ENCODE measurements around the gene LAMC2.

DNA sequence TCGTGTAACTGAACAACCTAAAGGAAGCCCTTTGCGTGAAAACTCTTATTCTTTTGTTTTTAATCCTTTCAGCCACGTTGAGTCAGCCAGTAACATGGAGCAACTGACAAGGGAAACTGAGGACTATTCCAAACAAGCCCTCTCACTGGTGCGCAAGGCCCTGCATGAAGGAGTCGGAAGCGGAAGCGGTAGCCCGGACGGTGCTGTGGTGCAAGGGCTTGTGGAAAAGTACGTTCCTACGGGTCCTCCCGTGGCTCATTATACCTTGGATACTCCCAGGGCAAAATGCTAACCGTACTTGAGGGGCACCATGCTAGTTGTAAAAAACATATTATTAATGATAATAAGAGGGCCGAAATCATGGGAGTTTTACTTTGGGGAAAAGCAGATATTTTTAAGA is 49.4 kb downstream of the LAMC2 start:
- TF ChIP-seq, protein P1, sequence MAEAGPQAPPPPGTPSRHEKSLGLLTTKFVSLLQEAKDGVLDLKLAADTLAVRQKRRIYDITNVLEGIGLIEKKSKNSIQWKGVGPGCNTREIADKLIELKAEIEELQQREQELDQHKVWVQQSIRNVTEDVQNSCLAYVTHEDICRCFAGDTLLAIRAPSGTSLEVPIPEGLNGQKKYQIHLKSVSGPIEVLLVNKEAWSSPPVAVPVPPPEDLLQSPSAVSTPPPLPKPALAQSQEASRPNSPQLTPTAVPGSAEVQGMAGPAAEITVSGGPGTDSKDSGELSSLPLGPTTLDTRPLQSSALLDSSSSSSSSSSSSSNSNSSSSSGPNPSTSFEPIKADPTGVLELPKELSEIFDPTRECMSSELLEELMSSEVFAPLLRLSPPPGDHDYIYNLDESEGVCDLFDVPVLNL (CRISPR knock-in tag; IDR thresholded peaks at IDR 0.05; ENCODE audit: low read depth) = no peak
- TF ChIP-seq, protein P2, sequence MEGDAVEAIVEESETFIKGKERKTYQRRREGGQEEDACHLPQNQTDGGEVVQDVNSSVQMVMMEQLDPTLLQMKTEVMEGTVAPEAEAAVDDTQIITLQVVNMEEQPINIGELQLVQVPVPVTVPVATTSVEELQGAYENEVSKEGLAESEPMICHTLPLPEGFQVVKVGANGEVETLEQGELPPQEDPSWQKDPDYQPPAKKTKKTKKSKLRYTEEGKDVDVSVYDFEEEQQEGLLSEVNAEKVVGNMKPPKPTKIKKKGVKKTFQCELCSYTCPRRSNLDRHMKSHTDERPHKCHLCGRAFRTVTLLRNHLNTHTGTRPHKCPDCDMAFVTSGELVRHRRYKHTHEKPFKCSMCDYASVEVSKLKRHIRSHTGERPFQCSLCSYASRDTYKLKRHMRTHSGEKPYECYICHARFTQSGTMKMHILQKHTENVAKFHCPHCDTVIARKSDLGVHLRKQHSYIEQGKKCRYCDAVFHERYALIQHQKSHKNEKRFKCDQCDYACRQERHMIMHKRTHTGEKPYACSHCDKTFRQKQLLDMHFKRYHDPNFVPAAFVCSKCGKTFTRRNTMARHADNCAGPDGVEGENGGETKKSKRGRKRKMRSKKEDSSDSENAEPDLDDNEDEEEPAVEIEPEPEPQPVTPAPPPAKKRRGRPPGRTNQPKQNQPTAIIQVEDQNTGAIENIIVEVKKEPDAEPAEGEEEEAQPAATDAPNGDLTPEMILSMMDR (IDR thresholded peaks at IDR 0.05 in 2 of 3, conservative IDR thresholded peaks at IDR 0.05 in 1 of 3; ENCODE audit: insufficient read depth in 2 of 3, low read depth in 1 of 3, low read length in 3 of 3) = no peak
- no peak for TF ChIP-seq EP300 (IDR thresholded peaks at IDR 0.05; ENCODE audit: low read length)
- no peak for TF ChIP-seq FOSL1 (tag; conservative IDR thresholded peaks at IDR 0.05)
- TF ChIP-seq POU5F1 (IDR thresholded peaks at IDR 0.05; ENCODE audit: borderline replicate concordance, low read depth, low read length, partially characterized antibody) = no peak
- TF ChIP-seq ETS2 (tag; IDR thresholded peaks at IDR 0.05; ENCODE audit: borderline replicate concordance, poor library complexity, severe bottlenecking) = no peak
- no peak for TF ChIP-seq ZNF778 (CRISPR knock-in tag; IDR thresholded peaks at IDR 0.05)
- TF ChIP-seq TAF1 (IDR thresholded peaks at IDR 0.05; ENCODE audit: control insufficient read depth, extremely low read depth, insufficient read depth, low read length, severe bottlenecking) = no peak
- no peak for TF ChIP-seq ZNF121 (CRISPR knock-in tag; conservative IDR thresholded peaks at IDR 0.05)
- TF ChIP-seq POLR2A (conservative IDR thresholded peaks at IDR 0.05) = no peak
- no peak for TF ChIP-seq SMARCC2 (IDR thresholded peaks at IDR 0.05; ENCODE audit: low read depth)
